GM21576 (cell line): ENCODE data around the gene ZNF580.

ENCODE experiments used
- ATAC-seq: cut with Tn5 transposase; IDR thresholded peaks from one replicate; pipeline ENCODE4 v1.9.1; 2021; ENCODE audit warnings: mild to moderate bottlenecking, moderate library complexity; ENCODE audit not compliant: unreplicated experiment

Gene ZNF580

GRCh38 chr19:55644191-55644833 is 3.5 kb downstream of the ZNF580 start:
- no peak for ATAC-seq

GRCh38 chr19:55644842-55645511 is 4.2 kb downstream of the ZNF580 start:
- ATAC-seq, result no peak

GRCh38 chr19:55645512-55645881 is 4.7 kb downstream of the ZNF580 start:
- ATAC-seq, result no peak

- ATAC-seq, result no peak
Measured at GRCh38 chr19:55646889-55647731, 6.3 kb downstream of the ZNF580 start.

- ATAC-seq, result no peak
Measured at GRCh38 chr19:55647732-55648584, 7.2 kb downstream of the ZNF580 start, which contains the start of gene CCDC106. CCDC106 (plus strand) TSS chr19:55648212; CDS start chr19:55649047, 835 bp downstream.

- ATAC-seq, result no peak
Measured at GRCh38 chr19:55648585-55649267, 7.9 kb downstream of the ZNF580 start.

- ATAC-seq, result no peak
Measured at GRCh38 chr19:55649268-55650125, 8.7 kb downstream of the ZNF580 start.

- ATAC-seq, result no peak
Measured at GRCh38 chr19:55650126-55650557, 9.3 kb downstream of the ZNF580 start.

- ATAC-seq, result no peak
Measured at GRCh38 chr19:55650602-55651230, 9.9 kb downstream of the ZNF580 start.

GRCh38 chr19:55651236-55651635 is 10.4 kb downstream of the ZNF580 start:
- no peak for ATAC-seq

GRCh38 chr19:55652311-55653128 is 11.7 kb downstream of the ZNF580 start:
- no peak for ATAC-seq

GRCh38 chr19:55653651-55654322 is 13.0 kb downstream of the ZNF580 start:
- peak; percentile 32 for ATAC-seq

- peak; percentile 49 for ATAC-seq
Measured at GRCh38 chr19:55654323-55654867, 13.6 kb downstream of the ZNF580 start.

- peak; percentile 31 for ATAC-seq
Measured at GRCh38 chr19:55654868-55655647, 14.3 kb downstream of the ZNF580 start, which contains the start of gene U2AF2. U2AF2 (plus strand) TSS chr19:55655035; CDS start chr19:55655105, 70 bp downstream.

GRCh38 chr19:55655648-55656040 is 14.8 kb downstream of the ZNF580 start:
- no peak for ATAC-seq

- ATAC-seq, result no peak
Measured at GRCh38 chr19:55656552-55656951, 15.8 kb downstream of the ZNF580 start.
